HG02759 (cell line): ENCODE results near the gene RMRP.
A peak's percentile ranks its signal among the peaks of the same experiment; 100 is the strongest.

ENCODE experiments used
- ATAC-seq: cut with Tn5 transposase; IDR thresholded peaks from one replicate; pipeline ENCODE4 v1.9.1; 2021; ENCODE audit warnings: mild to moderate bottlenecking, moderate library complexity; ENCODE audit not compliant: unreplicated experiment

The RMRP gene

DNA sequence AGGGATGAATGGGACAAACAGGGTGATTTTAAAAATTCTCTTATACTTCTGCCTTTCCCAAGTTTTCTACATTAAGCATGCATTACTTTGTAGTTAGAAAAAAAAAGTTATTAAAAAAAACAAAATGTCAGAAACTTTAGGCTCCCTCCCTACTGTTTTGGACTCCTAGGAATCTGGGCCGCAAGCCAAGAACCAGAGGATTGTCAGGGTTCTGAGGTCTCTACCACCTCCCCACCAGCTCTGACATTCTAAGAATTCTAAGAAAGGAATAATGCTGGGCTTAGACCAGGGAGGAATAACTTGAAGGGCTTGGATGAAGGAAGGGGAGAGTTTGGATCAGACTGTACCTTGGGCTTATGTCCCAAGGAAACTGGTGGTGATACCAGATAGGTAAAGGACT is 8.2 kb upstream of the RMRP start:
- ATAC-seq = no peak

DNA sequence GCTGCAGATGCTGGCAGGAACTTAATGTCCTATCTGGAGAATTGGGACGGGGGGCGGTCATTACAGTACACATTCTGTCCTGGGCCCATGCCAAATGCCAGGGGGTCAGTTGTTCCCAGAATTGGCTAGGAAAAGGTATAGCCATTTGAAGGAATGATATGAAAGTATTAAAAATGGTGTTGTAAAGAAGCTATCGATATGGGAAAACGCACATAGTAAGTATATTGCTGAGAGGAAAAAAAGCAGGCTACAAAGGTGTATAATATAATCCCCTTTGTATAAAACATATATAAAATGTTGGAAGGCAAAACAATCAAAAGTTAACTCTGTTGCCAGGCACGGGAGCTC is 7.6 kb upstream of the RMRP start:
- no peak for ATAC-seq

DNA sequence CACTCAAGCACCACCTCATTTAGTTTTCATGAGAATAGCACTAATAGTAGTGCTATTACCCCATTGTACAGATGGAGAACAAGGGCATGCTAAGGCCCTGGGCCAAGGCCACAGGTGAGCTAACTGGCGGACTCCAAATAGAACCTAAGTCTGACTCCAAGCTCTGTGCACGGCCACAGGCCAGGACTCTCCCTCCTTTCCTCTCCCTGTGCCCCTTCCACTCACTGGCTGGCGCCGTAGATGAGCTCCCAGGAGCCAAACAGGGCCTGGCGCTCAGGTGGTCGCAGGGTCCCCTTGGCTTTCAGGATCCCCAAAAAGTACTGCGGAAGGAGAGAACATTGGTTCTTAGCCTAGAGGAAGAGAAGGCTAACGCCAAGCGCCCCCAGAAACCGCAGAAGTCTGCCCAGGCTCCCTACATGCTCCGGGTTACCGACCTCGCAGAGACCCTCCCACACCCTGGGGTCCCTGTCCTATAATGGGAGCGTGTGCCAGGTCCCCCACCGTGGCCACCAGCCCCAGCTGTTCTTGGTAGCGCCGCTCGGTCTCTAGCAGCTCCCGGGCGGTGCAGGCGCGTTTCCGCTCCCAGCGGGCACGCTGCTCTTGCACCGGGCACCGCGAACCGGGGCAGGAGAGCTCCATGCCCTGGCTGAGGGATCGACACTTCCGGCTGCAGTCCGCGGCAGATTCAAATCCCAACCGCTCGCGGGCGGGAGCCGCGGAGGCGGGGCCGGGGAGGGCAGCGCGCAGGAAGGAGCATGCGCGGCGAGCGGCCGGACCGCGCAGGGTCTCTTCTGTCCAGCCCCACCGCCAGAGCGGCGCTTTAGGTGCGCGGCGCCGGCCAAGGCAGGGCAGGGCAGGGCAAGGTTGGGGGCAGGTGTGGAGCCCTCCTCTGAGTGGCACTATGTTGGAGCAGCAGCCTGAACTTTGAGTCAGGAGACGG is 7.0 kb upstream of the RMRP start, which contains the start of gene ARHGEF39:
Gene ARHGEF39 (minus strand): TSS at position 665 of the 940 bp plus-strand sequence. CDS start 26 bp downstream, at position 639.
- ATAC-seq = peak; percentile 93

DNA sequence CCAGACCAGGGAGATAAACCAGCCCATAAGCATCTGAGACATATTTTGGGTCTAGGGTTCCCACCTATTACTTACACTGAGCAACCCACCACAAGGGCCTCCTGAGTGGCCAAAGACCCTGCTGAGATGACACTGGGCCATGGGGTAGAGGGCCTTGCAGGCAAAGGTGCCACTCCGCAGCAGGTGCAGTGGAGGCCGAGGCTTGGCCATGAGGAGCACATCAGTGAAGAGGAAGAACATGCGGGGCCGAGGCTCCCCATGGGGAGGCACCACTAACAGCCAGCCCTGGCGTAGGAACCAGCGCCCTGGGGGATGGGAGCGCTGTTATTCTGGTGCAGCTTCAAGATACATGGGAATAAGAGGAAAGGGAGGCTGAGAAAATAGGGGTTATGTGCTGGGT is 4.6 kb upstream of the RMRP start:
- no peak for ATAC-seq

DNA sequence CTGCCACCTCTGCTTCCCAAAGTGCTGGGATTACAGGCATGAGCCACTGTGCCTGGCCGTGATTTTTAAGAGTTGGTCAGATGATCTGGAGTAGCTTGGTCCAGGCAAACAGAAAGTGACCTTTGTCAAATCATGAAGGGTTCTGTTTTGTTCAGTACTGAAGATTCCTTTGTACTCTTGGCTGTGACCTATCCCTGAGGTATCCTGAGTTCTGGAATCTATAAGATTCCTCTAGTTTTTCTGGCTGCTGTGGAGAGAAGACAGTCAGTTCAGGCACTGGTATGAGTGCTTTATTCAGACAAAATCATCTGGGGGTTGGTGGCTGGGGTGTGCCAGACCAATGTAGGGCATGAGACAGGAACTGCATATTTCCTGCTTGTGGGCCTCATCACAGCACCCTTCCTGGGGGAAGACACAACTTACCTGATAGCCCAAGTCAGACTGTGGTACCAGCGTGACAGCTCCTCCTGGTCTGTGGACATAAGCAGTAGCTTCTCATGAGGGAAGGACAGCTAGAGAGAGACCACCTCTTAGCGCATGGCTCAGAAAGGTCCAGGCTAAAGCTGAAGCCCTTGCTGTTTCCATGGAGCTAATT is 4.0 kb upstream of the RMRP start:
- no peak for ATAC-seq

DNA sequence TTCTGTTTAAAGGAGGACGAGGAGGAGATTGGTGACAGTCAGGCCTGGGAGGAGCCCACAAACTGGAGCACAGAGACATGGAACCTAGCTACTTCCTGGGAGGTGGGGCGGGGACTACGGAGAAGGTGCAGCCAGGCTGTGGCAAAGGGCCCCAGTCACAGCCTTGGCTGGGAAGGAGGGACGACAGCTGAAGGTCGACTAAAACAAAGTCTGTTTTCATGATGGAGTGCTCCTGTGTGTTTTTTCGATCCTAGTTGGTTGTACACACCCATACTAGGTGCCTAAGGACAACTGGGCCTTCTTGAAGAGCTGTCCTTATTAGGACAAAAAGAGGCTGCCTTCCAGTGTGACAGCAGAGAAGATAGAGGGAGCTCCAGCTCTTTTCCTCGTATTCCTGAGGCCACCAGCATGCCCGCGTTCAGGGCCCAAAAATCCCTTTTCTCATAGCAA is 3.2 kb upstream of the RMRP start:
- ATAC-seq = no peak

DNA sequence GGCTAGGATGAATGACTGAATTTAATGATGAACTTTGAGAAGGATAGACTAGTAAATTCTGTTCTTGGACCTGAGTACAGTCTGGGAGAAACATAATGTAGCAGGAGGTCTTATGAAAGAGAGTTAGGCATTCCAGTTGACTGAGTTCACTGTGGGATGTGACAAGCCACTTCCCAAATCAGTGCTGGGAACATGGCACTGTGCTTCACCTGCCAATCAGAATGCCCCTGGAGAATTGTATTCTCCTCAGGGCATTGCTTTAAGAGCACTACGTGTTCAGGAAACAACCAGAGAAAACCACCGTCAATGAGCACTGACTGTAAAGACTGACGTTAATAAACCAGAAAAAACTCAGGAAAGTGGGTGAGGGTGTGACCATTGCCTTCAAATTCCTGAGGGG is 1.5 kb upstream of the RMRP start:
- no peak for ATAC-seq

DNA sequence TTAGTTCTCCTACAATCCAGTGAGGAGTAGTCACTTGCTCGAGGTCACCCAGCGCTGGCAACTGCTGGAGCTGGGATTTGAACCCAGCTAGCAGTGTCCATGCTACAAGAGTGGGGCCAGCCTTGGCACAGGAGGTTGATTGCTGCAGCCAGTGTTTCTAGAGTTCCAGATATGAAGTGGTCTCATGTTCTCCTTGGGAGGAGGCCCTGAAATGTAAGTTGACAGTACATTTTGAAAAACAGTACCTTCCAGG is 1.1 kb upstream of the RMRP start:
- ATAC-seq = no peak

DNA sequence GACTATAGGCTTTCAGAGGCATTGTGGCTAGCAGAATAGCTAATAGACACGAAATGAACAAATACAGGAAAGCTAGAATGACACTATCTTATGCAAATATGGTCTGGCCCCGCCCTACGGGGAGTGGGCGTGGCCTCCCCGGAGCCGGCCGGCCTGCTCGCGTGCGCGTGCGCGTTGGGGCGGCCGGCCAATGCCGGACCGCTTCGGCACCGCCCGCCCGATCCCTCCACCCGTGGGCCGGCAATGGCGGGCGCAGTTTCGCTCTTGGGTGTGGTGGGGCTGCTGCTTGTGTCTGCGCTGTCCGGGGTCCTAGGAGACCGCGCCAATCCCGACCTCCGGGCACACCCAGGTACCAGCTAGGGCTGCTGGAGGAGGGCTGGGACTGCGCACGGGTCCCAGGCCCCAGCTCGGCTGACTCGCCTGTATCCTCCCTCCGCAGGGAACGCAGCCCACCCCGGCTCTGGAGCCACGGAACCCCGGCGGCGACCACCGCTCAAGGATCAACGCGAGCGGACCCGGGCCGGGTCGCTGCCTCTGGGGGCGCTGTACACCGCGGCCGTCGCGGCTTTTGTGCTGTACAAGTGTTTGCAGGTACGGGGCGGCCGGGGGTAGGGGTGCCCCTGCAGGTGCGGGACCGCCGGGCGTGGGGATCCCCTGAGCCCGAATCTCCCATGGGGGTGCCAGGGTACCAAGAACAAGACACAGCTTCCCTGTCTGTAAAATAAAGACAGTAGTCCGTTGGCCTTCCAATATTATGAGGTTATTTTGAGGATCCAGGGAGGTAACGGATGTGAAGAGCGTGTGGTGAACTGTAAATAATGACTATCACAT is 533 bp upstream of the RMRP start, which contains the start of gene CCDC107:
Gene CCDC107 (plus strand): TSS at position 156 of the 831 bp plus-strand sequence. CDS start 88 bp downstream, at position 244.
- peak; percentile 69 for ATAC-seq

DNA sequence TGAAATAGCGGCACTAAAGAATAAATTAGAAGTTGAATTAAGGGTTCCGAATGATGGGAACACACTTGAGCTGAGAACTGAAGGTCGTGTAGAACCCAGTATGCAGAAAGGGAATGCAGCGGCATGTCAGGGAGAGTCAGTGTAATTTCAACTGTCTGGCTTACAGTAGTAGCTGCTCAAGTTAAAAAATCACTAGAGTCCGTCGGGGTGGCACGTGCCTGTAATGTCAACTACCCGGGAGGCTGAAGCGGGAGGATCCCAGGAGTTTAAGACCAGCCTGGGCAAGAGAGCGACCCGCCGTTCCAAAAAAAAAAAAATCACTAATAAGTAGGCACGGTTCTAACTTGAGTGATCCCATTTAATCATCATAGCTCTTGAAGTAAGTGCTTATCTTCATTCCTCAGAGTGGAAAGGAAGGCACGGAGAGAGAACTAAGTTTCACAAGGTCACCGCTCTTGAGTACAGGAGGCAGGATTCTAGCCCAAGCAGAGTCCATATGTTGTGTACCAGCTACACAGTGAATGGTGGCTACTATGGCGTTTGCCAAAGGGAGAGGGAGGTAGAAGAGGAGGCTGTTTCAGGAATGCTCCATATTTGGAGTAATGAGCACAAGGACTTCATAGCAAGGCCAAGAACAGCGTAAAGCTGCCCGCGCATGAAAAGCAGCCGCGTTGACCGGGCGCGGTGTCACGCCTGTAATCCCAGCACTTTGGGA is 831 bp downstream of the RMRP start:
- no peak for ATAC-seq

DNA sequence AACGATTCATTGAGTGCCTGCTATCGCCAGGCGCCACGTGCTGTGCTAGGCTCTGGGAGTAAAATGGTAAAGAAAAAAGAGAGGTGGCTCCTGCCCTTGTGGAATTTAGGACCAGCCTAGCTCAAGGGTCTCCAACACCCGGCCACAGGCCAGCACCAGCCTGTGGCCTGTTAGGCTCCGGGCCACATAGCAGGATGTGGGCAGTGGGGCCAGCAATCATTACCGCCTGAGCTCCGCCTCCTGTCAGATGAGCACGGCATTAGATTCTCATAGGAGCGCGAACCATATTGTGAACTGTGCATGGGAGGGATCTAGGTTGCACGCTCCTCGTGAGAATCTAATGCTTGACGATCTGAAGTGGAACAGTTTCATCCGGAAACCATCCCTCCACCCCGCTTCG is 1.5 kb downstream of the RMRP start:
- ATAC-seq = no peak

DNA sequence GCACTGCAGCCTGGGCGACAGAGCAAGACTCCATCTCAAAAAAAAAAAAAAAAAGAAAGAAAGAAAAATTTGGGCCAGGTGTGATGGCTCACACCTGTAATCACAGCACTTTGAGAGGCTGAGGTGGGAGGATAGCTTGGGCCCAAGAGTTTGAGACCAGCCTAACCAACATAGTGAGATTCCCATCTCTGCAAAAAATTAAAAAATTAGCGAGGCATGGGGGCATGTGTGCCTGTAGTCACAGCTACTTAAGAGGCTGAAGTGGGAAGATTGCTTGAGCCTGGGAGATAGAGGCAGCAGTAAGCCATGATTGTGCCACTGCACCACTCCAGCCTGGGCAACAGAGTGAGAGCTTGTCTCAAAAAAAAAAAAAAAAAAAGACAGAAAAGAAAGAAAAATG is 4.2 kb downstream of the RMRP start:
- ATAC-seq = no peak

DNA sequence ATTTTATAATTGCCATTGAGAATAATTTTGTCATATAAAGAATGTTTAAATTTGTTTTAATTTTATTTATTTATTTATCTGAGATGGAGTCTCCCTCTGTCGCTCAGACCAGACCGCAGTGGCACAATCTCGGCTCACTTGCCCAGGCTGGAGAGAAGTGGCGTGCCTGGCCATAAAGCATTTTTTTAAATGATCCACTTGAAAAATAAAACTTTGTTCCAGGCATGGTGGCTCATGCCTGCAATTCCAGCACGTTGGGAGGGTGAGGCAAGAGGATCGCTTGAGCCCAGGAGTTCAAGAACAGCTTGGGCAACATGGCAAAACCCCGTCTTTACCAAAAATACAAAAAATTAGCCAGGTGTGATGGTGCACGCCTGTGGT is 5.0 kb downstream of the RMRP start:
- ATAC-seq = no peak

DNA sequence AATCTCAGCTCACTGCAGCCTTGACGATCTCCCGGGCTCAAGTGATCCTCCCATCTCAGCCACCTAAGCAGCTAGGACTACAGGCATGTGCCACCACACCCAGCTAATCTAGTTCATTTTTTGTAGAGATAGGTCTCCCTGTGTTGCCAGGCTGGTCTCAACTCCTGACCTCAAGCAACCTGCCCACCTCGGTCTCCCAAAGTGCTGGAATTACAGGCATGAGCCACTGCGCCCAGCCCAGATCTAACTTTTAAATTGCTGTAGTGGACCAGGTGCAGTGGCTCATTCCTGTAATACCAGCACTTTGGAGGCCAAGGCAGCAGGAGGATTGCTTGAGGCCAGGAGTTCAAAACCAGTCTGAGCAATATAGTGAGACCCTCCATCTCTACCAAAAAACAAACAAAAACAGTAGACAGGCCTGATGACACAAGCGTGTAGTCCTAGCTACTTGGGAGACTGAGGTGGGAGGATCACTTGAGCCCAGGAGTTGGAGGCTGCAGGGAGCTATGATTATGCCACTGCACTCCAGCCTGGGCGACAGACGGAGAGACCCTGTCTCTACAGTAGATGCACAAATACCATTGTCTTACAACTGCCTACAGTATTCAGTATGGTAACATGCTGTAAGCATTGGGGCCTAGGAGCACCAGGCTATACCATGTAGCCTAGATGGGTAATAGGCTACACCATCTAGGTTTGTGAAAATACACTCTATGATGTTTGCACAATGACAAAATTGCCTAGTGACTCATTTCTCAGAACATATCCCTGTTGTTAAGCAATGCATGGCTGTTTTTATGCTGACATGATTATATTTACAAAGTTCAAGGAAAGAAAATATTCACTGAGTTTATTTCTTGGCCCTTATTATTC is 5.6 kb downstream of the RMRP start:
- no peak for ATAC-seq

DNA sequence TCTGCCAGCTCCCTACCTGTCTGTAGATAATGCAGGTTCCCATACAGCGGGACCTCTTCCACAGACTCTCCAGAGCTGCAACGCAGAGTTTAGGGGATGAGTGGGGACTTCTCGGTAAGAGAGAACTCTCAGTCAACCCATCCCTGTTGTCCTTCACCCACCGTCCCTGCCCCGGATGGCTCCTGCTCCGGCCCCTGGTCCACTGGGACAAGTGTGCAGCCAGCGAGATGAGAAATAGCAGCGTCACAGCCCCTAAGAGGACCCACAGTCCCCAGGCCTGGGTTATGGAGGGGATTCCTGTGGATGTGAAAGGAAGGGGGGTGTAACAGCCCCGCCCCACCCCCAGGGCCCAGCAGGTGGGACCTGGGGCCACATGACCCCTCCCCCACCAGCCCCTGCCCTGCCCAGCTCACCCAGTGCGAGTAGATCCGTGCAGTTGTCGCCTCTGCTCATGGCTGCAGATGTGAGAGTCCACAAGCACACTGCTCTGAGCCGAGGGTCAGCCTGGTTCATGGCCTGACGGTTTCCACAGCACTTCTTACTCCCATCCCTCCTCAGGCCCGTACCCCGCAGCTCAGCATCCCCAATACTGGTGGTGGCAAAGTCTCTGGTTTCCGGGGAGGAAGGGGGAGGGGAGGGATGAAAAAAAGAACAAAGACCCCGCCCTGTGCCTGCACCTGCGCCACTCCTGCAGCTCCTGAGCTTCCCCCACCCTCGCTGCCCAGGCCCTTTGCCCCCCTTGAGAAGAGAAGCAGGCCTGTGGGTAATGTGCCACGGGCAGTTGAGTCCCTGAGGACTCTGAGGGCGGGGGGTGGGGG is 7.3 kb downstream of the RMRP start, which contains the start of gene SIT1:
Gene SIT1 (minus strand): TSS at position 591 of the 818 bp plus-strand sequence. CDS start 78 bp downstream, at position 513.
- ATAC-seq = no peak

DNA sequence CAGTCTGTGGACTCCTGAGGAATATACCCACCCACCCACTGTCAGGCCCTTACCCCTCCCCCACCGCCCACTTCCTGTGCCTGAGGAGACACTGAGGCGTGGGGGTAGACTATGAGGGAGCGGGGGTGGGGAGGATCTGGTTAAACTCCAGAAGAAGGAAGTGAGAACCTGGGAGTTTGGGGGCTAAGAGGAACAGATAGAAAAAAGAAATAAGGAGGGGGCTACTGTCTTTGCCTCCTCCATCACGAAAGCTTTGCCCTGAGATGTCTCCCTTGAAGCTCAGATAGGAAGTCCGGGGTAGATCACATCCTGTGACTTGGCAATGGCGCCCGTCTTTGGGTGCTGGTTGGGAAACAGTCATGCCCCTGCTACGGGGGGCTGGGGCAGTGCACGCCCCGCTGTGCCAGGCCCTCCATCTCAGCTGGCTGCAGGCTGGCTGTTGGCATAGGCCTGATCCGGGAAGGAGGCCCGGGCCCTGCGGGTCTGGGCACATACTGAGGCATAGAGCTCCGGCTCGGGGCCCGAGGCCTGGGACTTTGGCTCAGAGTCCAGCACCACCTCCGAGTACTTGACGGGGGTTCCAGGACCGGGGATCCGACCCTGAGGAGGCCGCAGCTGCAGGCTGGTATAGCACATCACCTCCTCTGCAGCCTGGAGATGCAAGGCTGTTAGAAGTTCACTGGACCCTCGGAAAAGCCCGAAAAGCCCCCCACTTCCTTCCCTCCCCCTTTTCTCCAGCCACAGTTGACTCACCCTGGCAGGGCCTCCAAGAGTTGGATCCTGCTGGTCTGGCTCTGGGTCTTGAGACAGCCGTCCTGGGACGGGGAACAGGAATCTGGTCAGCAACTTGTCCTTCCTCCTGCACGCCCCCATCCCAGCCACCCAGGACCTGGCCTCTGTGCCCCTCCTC is 8.1 kb downstream of the RMRP start:
- ATAC-seq = no peak

DNA sequence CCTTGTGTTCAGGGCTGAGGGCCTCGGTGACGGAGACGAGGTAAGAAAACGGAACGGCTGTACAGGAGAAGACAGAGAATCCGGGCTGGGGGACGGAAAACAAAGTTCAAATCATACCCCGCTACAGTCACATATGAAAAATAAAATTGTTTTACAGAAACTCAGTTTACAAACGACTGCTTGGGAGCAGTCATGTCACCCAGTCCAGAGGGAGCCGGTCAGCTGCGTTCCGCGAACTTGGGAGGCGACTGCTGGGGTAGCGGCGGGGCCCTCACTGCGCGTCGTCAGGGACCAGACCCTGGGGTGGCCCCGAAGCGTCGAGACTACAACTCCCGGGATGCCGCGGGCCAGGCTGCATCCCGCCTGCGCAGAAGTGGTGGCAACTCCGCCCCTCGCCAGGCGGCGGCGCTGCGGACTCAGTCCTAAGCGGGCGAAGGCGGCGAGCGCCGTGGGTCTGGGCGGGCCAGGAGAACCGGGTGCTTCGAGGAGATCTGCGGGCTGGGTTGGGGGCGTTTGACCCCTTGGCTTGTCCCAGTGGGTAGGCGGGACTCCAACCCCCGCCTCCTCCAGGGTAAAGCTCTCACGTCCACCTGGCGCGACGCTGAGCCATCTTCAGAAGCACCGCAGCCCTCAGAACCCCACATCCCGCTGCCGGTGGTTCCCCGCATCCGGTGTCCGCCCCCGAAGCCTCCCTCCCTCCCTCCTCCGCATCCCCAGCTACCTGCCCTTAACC is 11.1 kb downstream of the RMRP start:
- peak; percentile 90 for ATAC-seq
